K562 (cell line): ENCODE measurements around the gene PALM3. TPM values are rescaled to one million over a fixed set of nuclear protein-coding genes. Genes with fewer than 3 reads are reported as not detected.

ENCODE experiments used
- ATAC-seq: fragments of 200-7000 bp; cut with Tn5 transposase; 3 replicates; pipeline ENCODE4 v1.9.1; 2020; ENCODE audit warnings: moderate library complexity
- BruUV-seq: library from RNA; stranded (reverse); fragments of 400-500 nt; replicated peaks from 2 replicates; lab custom pipeline; 2021; lab: Mats Ljungman, UMichigan
- CTCF ChIA-PET: fragments of 300-600 bp; formaldehyde crosslinking; extraction: SDS; loops from one replicate; lab custom pipeline; 2021; ENCODE audit warnings: low intra/inter-chr PET ratio; lab: Yijun Ruan, JAX
- POLR2A ChIA-PET: fragments of 300-600, 350-650 bp; sonication (Branson Sonifier 250); formaldehyde crosslinking; extraction: SDS; loops from one replicate; lab custom pipeline; 2021; ENCODE audit warnings: antibody characterized with exemption, inconsistent platforms; lab: Yijun Ruan, JAX
- DNase-seq, 4 experiments: peaks; one replicate each; pipeline versions ENCODE4 v3.0.0 to v3.0.0-alpha.2; 2011 to 2018; ENCODE audit warnings: low spot score in 3 of 4, mixed read lengths in 3 of 4; ENCODE audit errors: extremely low read depth in 1 of 4
- FAIRE-seq: peaks from 2 replicates; lab custom pipeline; 2011; peaks lifted over from hg19 to GRCh38; lab: Jason Lieb, UNC
- H2AFZ ChIP-seq: 2 replicates; pipeline ENCODE4 v1.6.0; 2011; ENCODE audit warnings: low read depth, low read length, control low read depth, inconsistent platforms
- H3K27ac ChIP-seq: fragments of 200-600 bp; 3 replicates; pipeline ENCODE4 v1.8.0; 2011; ENCODE audit warnings: low read depth, mild to moderate bottlenecking, control low read depth, inconsistent platforms, low read length, moderate library complexity, mixed read lengths; ENCODE audit errors: extremely low read depth
- H3K27me3 ChIP-seq, 2 experiments: fragments of 300-600 bp in 1 of 2; 2 replicates in 1 of 2; 3 replicates in 1 of 2; pipeline versions ENCODE4 v1.6.0 to v1.8.0; 2011; ENCODE audit warnings: inconsistent platforms in 2 of 2, low read length in 2 of 2, mild to moderate bottlenecking in 1 of 2, mixed read lengths in 1 of 2, moderate library complexity in 1 of 2; ENCODE audit not compliant: control insufficient read depth in 2 of 2, insufficient read depth in 2 of 2
- H3K36me3 ChIP-seq: fragments of 300-600 bp; 3 replicates; pipeline ENCODE4 v1.8.0; 2011; ENCODE audit warnings: mild to moderate bottlenecking, low read length, inconsistent platforms; ENCODE audit not compliant: control insufficient read depth, insufficient read depth
- H3K4me1 ChIP-seq, 2 experiments: fragments of 200-600 bp in 1 of 2; replicated peaks in 1 of 2; 2 replicates in 1 of 2; 3 replicates in 1 of 2; pipeline versions ENCODE4 v1.5.1 to v1.8.0; 2011; ENCODE audit warnings: inconsistent platforms in 2 of 2, low read length in 2 of 2, mild to moderate bottlenecking in 1 of 2, mixed read lengths in 1 of 2, moderate library complexity in 1 of 2; ENCODE audit not compliant: control insufficient read depth in 2 of 2, insufficient read depth in 2 of 2
- H3K4me2 ChIP-seq: 2 replicates; pipeline ENCODE4 v1.6.1; 2011; ENCODE audit warnings: low read length, control low read depth, inconsistent platforms, mixed read lengths; ENCODE audit not compliant: insufficient read depth
- H3K4me3 ChIP-seq: fragments of 200-600 bp; sonication (generic), shearing (Covaris generic); 2 replicates; pipeline ENCODE4 v1.5.1; 2016; ENCODE audit warnings: control low read depth, inconsistent platforms
- H3K79me2 ChIP-seq: fragments of 200-600 bp; 3 replicates; pipeline ENCODE4 v1.8.0; 2011; ENCODE audit warnings: low read length, inconsistent platforms; ENCODE audit not compliant: control insufficient read depth, insufficient read depth
- H3K9ac ChIP-seq, 2 experiments: 2 replicates each; pipeline versions ENCODE4 v1.6.0 to v1.6.1; 2011; ENCODE audit warnings: low read depth in 2 of 2, low read length in 2 of 2, control low read depth in 1 of 2, inconsistent platforms in 1 of 2, mild to moderate bottlenecking in 1 of 2, mixed read lengths in 1 of 2; ENCODE audit not compliant: insufficient read depth in 1 of 2
- H3K9me1 ChIP-seq: one replicate; pipeline ENCODE4 v1.6.0; 2011; ENCODE audit warnings: inconsistent platforms, mild to moderate bottlenecking, low read length, moderate library complexity; ENCODE audit not compliant: control insufficient read depth, insufficient read depth
- H3K9me3 ChIP-seq: replicated peaks from 2 replicates; pipeline ENCODE4 v1.5.1; 2011; ENCODE audit warnings: low read depth, low read length, inconsistent platforms; ENCODE audit not compliant: control insufficient read depth, insufficient read depth
- H4K20me1 ChIP-seq: replicated peaks from 2 replicates; pipeline ENCODE4 v1.6.1; 2011; ENCODE audit warnings: low read length, inconsistent platforms, mixed read lengths; ENCODE audit not compliant: control insufficient read depth, insufficient read depth
- CEBPG ChIP-seq, 3 experiments: fragments of 200-800 bp in 1 of 3; sonication (Bioruptor generic) in 1 of 3; sonication (generic) in 1 of 3; formaldehyde crosslinking in 1 of 3; IDR thresholded peaks in 2 of 3; conservative IDR thresholded peaks in 1 of 3; 2 replicates each; pipeline versions ENCODE4 v1.6.1 to v1.8.0; 2016 to 2022; ENCODE audit warnings: missing compliant biosample characterization in 2 of 3, missing genetic modification characterization in 2 of 3, mild to moderate bottlenecking in 1 of 3, missing genetic modification reagents in 1 of 3
- GTF2E2 ChIP-seq: fragments of 200-800 bp; sonication (Bioruptor generic); IDR thresholded peaks from 2 replicates; pipeline ENCODE4 v1.6.1; 2016; ENCODE audit warnings: missing genetic modification characterization, missing compliant biosample characterization
- MEIS2 ChIP-seq: fragments of 450-650 bp; IDR thresholded peaks from 2 replicates; pipeline ENCODE4 v1.6.1; 2014; ENCODE audit warnings: mild to moderate bottlenecking; ENCODE audit not compliant: partially characterized antibody
- POLR2G ChIP-seq: fragments of 200-400 bp; formaldehyde crosslinking; IDR thresholded peaks from 2 replicates; pipeline ENCODE4 v1.6.1; 2017; ENCODE audit warnings: low read depth, mild to moderate bottlenecking, antibody characterized with exemption, low read length, moderate library complexity
- SUPT5H ChIP-seq: fragments of 450-650 bp; IDR thresholded peaks from 2 replicates; pipeline ENCODE4 v1.6.1; 2016
- ZNF140 ChIP-seq: fragments of 250-450 bp; sonication (Bioruptor Pico); IDR thresholded peaks from 2 replicates; pipeline ENCODE4 v1.8.0; 2021; ENCODE audit warnings: moderate library complexity, mild to moderate bottlenecking, inconsistent platforms
- ZNF316 ChIP-seq: fragments of 450-650 bp; IDR thresholded peaks from 2 replicates; pipeline ENCODE4 v1.6.1; 2016
- ZNF592 ChIP-seq: fragments of 450-650 bp; IDR thresholded peaks from 2 replicates; pipeline ENCODE4 v1.6.1; 2017; ENCODE audit warnings: antibody characterized with exemption, mild to moderate bottlenecking
- whole genome bisulfite sequencing: fragments of 100-300 bp; shearing (Covaris generic); methylation state at CpG from one replicate; pipeline ENCODE4 v1.1.6; 2016; ENCODE audit warnings: low coverage, mixed read lengths; ENCODE audit not compliant: insufficient coverage; ENCODE audit errors: missing lambda C conversion rate; 5-methylcytosine and 5-hydroxymethylcytosine counted together
- in situ Hi-C: fragments of 300-500 bp; cut with MboI; formaldehyde crosslinking; loops from 4 replicates; pipeline ENCODE4 v1.15.0; 2018; ENCODE audit warnings: inconsistent platforms, mixed read lengths
- intact Hi-C: fragments of 100-400 bp; cut with micrococcal nuclease; formaldehyde crosslinking; loops from 2 replicates; pipeline ENCODE4 v1.14.2; 2022
- polyA plus RNA-seq, 8 experiments: library from polyadenylated mRNA; depleted of rRNA in 4 of 8; stranded (reverse) in 5 of 8; unstranded in 3 of 8; fragments of >200 nt; fragmentation: Nextera tagmentation in 2 of 8; fragmentation: Illumina TruSeq in 1 of 8; extraction: Ambion mirVana in 2 of 8; extraction: Trizol in 1 of 8; gene quantifications; 2 replicates each; pipeline versions ENCODE4 v1.2.1 to v1.2.3, GENCODE V29; 2011 to 2014; ENCODE audit warnings: inconsistent platforms in 1 of 8, missing spikeins in 1 of 8
- total RNA-seq, 7 experiments: library from RNA; depleted of rRNA in 6 of 7; stranded (reverse); fragments of >200 nt in 6 of 7; fragmentation: Illumina TruSeq in 2 of 7; extraction: Trizol in 2 of 7; gene quantifications; 2 replicates each; pipeline versions ENCODE4 v1.2.1 to v1.2.3, GENCODE V29; 2011 to 2021; ENCODE audit warnings: low replicate concordance in 1 of 7
- TF ChIP-seq, protein P1 (sequence below): sonication (generic); formaldehyde crosslinking; IDR thresholded peaks from 2 replicates; pipeline ENCODE4 v1.8.1; 2023; ENCODE audit warnings: mild to moderate bottlenecking, missing genetic modification reagents
- TF ChIP-seq, protein P2 (sequence below), 2 experiments: fragments of 450-650 bp in 1 of 2; sonication (generic) in 1 of 2; formaldehyde crosslinking in 1 of 2; IDR thresholded peaks in 1 of 2; conservative IDR thresholded peaks in 1 of 2; 2 replicates each; pipeline versions ENCODE4 v1.6.1 to v1.8.1; 2016 to 2023; ENCODE audit warnings: mild to moderate bottlenecking in 2 of 2, moderate library complexity in 2 of 2, inconsistent platforms in 1 of 2, missing genetic modification reagents in 1 of 2
- TF ChIP-seq, protein P3 (sequence below), 3 experiments: IDR thresholded peaks in 2 of 3; conservative IDR thresholded peaks in 1 of 3; 2 replicates each; pipeline ENCODE4 v1.5.1; 2011 to 2012; ENCODE audit warnings: low read length in 3 of 3, mild to moderate bottlenecking in 3 of 3, control low read depth in 2 of 3, improper control_type of control experiment in 1 of 3, inconsistent platforms in 1 of 3, low read depth in 1 of 3, mixed read lengths in 1 of 3, moderate library complexity in 1 of 3; ENCODE audit not compliant: insufficient read depth in 2 of 3

PALM3 gene
- total and polyA plus RNA-seq, 9 of the 15 experiments (the other 6 are each of a cell fraction or from before 2014, with no cell fraction given): 0.07 to 9.3 (median 3.3) TPM

DNA sequence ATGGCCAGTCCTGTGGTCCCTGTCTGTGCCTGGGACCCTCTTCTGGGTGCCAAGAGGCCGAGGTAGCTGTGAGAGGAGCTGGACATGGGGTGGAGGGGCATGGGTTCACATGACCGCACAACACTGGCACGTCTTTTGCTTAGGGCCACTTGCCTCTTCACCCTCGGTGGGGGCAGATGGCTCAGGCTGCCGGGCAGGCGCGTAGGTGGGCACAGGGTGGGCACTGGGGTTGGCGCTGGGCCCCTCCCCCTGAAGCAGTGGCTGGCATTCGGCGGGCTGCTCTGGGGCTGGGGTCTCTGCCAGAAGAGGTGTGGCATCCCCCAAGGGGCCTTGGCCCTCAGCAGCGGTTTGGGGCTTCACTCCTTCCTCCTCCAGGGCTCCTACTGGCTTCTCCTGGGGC lies 8.4 kb downstream of the PALM3 start:
- 84% methylated on average over 8 of the region's 11 CpGs for WGBS
- no peak overlapping the region for H3K4me2 ChIP-seq
- H3K27ac ChIP-seq: no peak overlapping the region
- no peak overlapping the region for H2AFZ ChIP-seq
- no peaks in the 10 kb centered on the region for H3K9me1 ChIP-seq
- POLR2A ChIA-PET: interaction anchor here (1.0 to 1.1 kb wide), 2 partner anchors 11 to 17 kb away, joined by 3 read pairs; no protein-coding TSS in a partner anchor
- BruUV-seq: no TSS peak
- in situ Hi-C loops: loop anchor here (25.0 kb wide), 1 partner anchor 466 kb away; no protein-coding TSS in a partner anchor
- no peaks in the 10 kb centered on the region for H3K79me2 ChIP-seq
- no peaks in the 10 kb centered on the region for H3K9me3 ChIP-seq
- no peaks in the 10 kb centered on the region for H3K27me3 ChIP-seq
- H4K20me1 ChIP-seq: no peaks in the 10 kb centered on the region
- TF ChIP-seq SUPT5H (0 out of 2 replicates have a peak, but pooled peaks have one; percentile 15), ZNF316 (no peak), ZNF140 (CRISPR knock-in tag) (no peak), CEBPG (CRISPR knock-in tag; IDR thresholded peaks at IDR 0.05) (no peak), CEBPG (tag; conservative IDR thresholded peaks at IDR 0.05 in 1 of 2, IDR thresholded peaks at IDR 0.05 in 1 of 2) (no peak), MEIS2 (no peak), GTF2E2 (tag) (no peak), POLR2G (peak; percentile 57), ZNF592 (no peak)
- TF ChIP-seq, protein P1, sequence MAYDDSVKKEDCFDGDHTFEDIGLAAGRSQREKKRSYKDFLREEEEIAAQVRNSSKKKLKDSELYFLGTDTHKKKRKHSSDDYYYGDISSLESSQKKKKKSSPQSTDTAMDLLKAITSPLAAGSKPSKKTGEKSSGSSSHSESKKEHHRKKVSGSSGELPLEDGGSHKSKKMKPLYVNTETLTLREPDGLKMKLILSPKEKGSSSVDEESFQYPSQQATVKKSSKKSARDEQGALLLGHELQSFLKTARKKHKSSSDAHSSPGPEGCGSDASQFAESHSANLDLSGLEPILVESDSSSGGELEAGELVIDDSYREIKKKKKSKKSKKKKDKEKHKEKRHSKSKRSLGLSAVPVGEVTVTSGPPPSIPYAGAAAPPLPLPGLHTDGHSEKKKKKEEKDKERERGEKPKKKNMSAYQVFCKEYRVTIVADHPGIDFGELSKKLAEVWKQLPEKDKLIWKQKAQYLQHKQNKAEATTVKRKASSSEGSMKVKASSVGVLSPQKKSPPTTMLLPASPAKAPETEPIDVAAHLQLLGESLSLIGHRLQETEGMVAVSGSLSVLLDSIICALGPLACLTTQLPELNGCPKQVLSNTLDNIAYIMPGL: no peak
- TF ChIP-seq, protein P2, sequence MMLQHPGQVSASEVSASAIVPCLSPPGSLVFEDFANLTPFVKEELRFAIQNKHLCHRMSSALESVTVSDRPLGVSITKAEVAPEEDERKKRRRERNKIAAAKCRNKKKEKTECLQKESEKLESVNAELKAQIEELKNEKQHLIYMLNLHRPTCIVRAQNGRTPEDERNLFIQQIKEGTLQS (IDR thresholded peaks at IDR 0.05): no peak
- TF ChIP-seq, protein P2 (CRISPR knock-in tag; conservative IDR thresholded peaks at IDR 0.05): no peak
- TF ChIP-seq, protein P3, sequence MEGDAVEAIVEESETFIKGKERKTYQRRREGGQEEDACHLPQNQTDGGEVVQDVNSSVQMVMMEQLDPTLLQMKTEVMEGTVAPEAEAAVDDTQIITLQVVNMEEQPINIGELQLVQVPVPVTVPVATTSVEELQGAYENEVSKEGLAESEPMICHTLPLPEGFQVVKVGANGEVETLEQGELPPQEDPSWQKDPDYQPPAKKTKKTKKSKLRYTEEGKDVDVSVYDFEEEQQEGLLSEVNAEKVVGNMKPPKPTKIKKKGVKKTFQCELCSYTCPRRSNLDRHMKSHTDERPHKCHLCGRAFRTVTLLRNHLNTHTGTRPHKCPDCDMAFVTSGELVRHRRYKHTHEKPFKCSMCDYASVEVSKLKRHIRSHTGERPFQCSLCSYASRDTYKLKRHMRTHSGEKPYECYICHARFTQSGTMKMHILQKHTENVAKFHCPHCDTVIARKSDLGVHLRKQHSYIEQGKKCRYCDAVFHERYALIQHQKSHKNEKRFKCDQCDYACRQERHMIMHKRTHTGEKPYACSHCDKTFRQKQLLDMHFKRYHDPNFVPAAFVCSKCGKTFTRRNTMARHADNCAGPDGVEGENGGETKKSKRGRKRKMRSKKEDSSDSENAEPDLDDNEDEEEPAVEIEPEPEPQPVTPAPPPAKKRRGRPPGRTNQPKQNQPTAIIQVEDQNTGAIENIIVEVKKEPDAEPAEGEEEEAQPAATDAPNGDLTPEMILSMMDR (IDR thresholded peaks at IDR 0.05 in 2 of 3, conservative IDR thresholded peaks at IDR 0.05 in 1 of 3; ENCODE audit: insufficient read depth in 2 of 3, low read depth in 1 of 3, low read length in 3 of 3): 0 out of 6 replicates have a peak, but pooled peaks of 1 of the 3 experiments have one; percentile 0
- TF ChIP-seq, all 486 proteins: peak for 3
- intact Hi-C loops: no loop called here
- FAIRE-seq (no peak), DNase-seq (peak in 3 of 4 experiments; percentile 5 to 9 (median 5)), ATAC-seq (no peak)
- peaks cover 20% of the 10 kb centered on the region; the same call in 1 of the 3 replicates for H3K36me3 ChIP-seq
- no peak overlapping the region for H3K9ac ChIP-seq
- CTCF ChIA-PET: no interaction called here
- peaks cover 5 to 49% of the 10 kb centered on the region in 2 experiments; a peak in 4 of 5 replicates for H3K4me1 ChIP-seq
- H3K4me3 ChIP-seq: no peak overlapping the region
